ENCODE measurements around the gene CACNA1B.

- TF ChIP-seq CTCF (IDR thresholded peaks at IDR 0.05) = no peak
- TF ChIP-seq EP300 (IDR thresholded peaks at IDR 0.05) = no peak
These were observed 175.2 kb downstream of the CACNA1B start for GRCh38 chr9:138052635-138053320.
